BLaER1 treated with 17β-estradiol and CSF1 and Interleukin-3, amounts not matched to agents 10 nM and 100 nM (cell line): Measurements from ENCODE around the gene IGSF1.

Experiments used
- H3K27ac ChIP-seq, 11 experiments: shearing (Covaris generic); formaldehyde crosslinking; 2 replicates each; pipeline ENCODE4 v1.8.1; 2022
- H3K27me3 ChIP-seq, 11 experiments: shearing (Covaris generic); formaldehyde crosslinking; 2 replicates each; pipeline ENCODE4 v1.8.1; 2022
- H3K36me3 ChIP-seq, 11 experiments: shearing (Covaris generic); formaldehyde crosslinking; 2 replicates each; pipeline ENCODE4 v1.8.1; 2022
- H3K4me1 ChIP-seq, 10 experiments: shearing (Covaris generic); formaldehyde crosslinking; 2 replicates each; pipeline ENCODE4 v1.8.1; 2022
- H3K4me2 ChIP-seq, 11 experiments: shearing (Covaris generic); formaldehyde crosslinking; 2 replicates each; pipeline ENCODE4 v1.8.1; 2022
- H3K4me3 ChIP-seq, 10 experiments: shearing (Covaris generic); formaldehyde crosslinking; 2 replicates each; pipeline ENCODE4 v1.8.1; 2022
- H3K9ac ChIP-seq, 11 experiments: shearing (Covaris generic); formaldehyde crosslinking; 2 replicates each; pipeline ENCODE4 v1.8.1; 2022
- H3K9me3 ChIP-seq, 11 experiments: shearing (Covaris generic); formaldehyde crosslinking; replicated peaks in 1 of 11; 2 replicates each; pipeline ENCODE4 v1.8.1; 2022
- H4K20me1 ChIP-seq, 11 experiments: shearing (Covaris generic); formaldehyde crosslinking; 2 replicates each; pipeline ENCODE4 v1.8.1; 2022
- Cebpa-rat ChIP-seq, 11 experiments: shearing (Covaris generic); IDR thresholded peaks; 2 replicates each; pipeline ENCODE4 v1.8.1; 2022

Gene IGSF1

GRCh38 chrX:131277543-131278136, 11.5 kb downstream of the IGSF1 start:
- H4K20me1 ChIP-seq = no peaks in the 10 kb centered on the region; a peak in 4 of 22 replicates
- no peaks in the 10 kb centered on the region; a peak in 2 of 22 replicates for H3K9me3 ChIP-seq
- H3K27ac ChIP-seq = no peak overlapping the region
- no peak overlapping the region for H3K4me2 ChIP-seq
- TF ChIP-seq Cebpa-rat (IDR thresholded peaks at IDR 0.05) = no peak
- no peak overlapping the region for H3K4me3 ChIP-seq
- H3K9ac ChIP-seq = no peak overlapping the region
- no peaks in the 10 kb centered on the region for H3K36me3 ChIP-seq
- peaks cover 99 to 100% (median 100%) of the 10 kb centered on the region in 11 experiments for H3K27me3 ChIP-seq
- H3K4me1 ChIP-seq = no peaks in the 10 kb centered on the region

GRCh38 chrX:131273011-131273410, 16.1 kb downstream of the IGSF1 start:
- TF ChIP-seq Cebpa-rat (IDR thresholded peaks at IDR 0.05) = no peak
- Histone ChIP-seq H3K9me3 (peaks cover 0 to 10% (median 0%) of the 10 kb centered on the region in 11 experiments; a peak in 2 of 22 replicates), H3K4me2 (no peak overlapping the region)

GRCh38 chrX:131271826-131272225, 17.3 kb downstream of the IGSF1 start:
- H3K4me2 ChIP-seq = no peak overlapping the region
- TF ChIP-seq Cebpa-rat (IDR thresholded peaks at IDR 0.05) = no peak
- H3K4me1 ChIP-seq = no peaks in the 10 kb centered on the region

More at GRCh38 chrX:131273011-131273410, 16.1 kb downstream of the IGSF1 start:
- H4K20me1 ChIP-seq = no peaks in the 10 kb centered on the region; a peak in 2 of 22 replicates
- no peaks in the 10 kb centered on the region for H3K4me1 ChIP-seq
- H3K27ac ChIP-seq = no peak overlapping the region
- H3K27me3 ChIP-seq = peaks cover 98 to 100% (median 100%) of the 10 kb centered on the region in 11 experiments
- no peak overlapping the region for H3K9ac ChIP-seq
- H3K36me3 ChIP-seq = no peaks in the 10 kb centered on the region
- H3K4me3 ChIP-seq = no peak overlapping the region

GRCh38 chrX:131271274-131271673, 17.8 kb downstream of the IGSF1 start:
- H3K27ac ChIP-seq = no peak overlapping the region
- H4K20me1 ChIP-seq = no peaks in the 10 kb centered on the region; a peak in 1 of 22 replicates
- no peaks in the 10 kb centered on the region for H3K4me1 ChIP-seq
- H3K36me3 ChIP-seq = no peaks in the 10 kb centered on the region
- peaks cover 87 to 100% (median 98%) of the 10 kb centered on the region in 11 experiments for H3K27me3 ChIP-seq
- TF ChIP-seq Cebpa-rat (IDR thresholded peaks at IDR 0.05) = no peak
- no peak overlapping the region for H3K4me3 ChIP-seq
- H3K9me3 ChIP-seq = peaks cover 0 to 15% (median 0%) of the 10 kb centered on the region in 11 experiments; a peak in 2 of 22 replicates
- no peak overlapping the region for H3K4me2 ChIP-seq
- no peak overlapping the region for H3K9ac ChIP-seq

More at GRCh38 chrX:131271826-131272225, 17.3 kb downstream of the IGSF1 start:
- no peaks in the 10 kb centered on the region for H3K36me3 ChIP-seq
- H3K27ac ChIP-seq = no peak overlapping the region
- peaks cover 0 to 15% (median 0%) of the 10 kb centered on the region in 11 experiments; a peak in 2 of 22 replicates for H3K9me3 ChIP-seq
- no peak overlapping the region for H3K4me3 ChIP-seq
- peaks cover 88 to 100% (median 98%) of the 10 kb centered on the region in 11 experiments for H3K27me3 ChIP-seq
- H4K20me1 ChIP-seq = no peaks in the 10 kb centered on the region; a peak in 2 of 22 replicates
- no peak overlapping the region for H3K9ac ChIP-seq

- no peak overlapping the region for H3K4me3 ChIP-seq
- peaks cover 87 to 100% (median 97%) of the 10 kb centered on the region in 11 experiments for H3K27me3 ChIP-seq
- H3K9me3 ChIP-seq = peaks cover 0 to 15% (median 0%) of the 10 kb centered on the region in 11 experiments; a peak in 1 of 22 replicates
- no peak overlapping the region for H3K9ac ChIP-seq
- no peak overlapping the region for H3K4me2 ChIP-seq
- no peaks in the 10 kb centered on the region for H3K36me3 ChIP-seq
- no peaks in the 10 kb centered on the region for H3K4me1 ChIP-seq
- no peak overlapping the region for H3K27ac ChIP-seq
- no peaks in the 10 kb centered on the region; a peak in 1 of 22 replicates for H4K20me1 ChIP-seq
- no peak for TF ChIP-seq Cebpa-rat (IDR thresholded peaks at IDR 0.05)
Observed at GRCh38 chrX:131270080-131270479, 19.0 kb downstream of the IGSF1 start.

GRCh38 chrX:131264665-131265064, 24.4 kb downstream of the IGSF1 start:
- H3K4me2 ChIP-seq = no peak overlapping the region

GRCh38 chrX:131264053-131264452, 25.1 kb downstream of the IGSF1 start:
- Histone ChIP-seq H3K4me1 (no peaks in the 10 kb centered on the region), H3K9ac (no peak overlapping the region), H3K27ac (no peak overlapping the region), H3K36me3 (no peaks in the 10 kb centered on the region), H3K4me3 (no peak overlapping the region), H3K27me3 (peaks cover 84 to 97% (median 94%) of the 10 kb centered on the region in 11 experiments), H3K4me2 (no peak overlapping the region), H4K20me1 (no peaks in the 10 kb centered on the region; a peak in 2 of 22 replicates), H3K9me3 (peaks cover 0 to 15% (median 0%) of the 10 kb centered on the region in 11 experiments; a peak in 1 of 22 replicates)
- no peak for TF ChIP-seq Cebpa-rat (IDR thresholded peaks at IDR 0.05)

More at GRCh38 chrX:131264665-131265064, 24.4 kb downstream of the IGSF1 start:
- Histone ChIP-seq H3K27me3 (peaks cover 84 to 97% (median 94%) of the 10 kb centered on the region in 11 experiments), H3K36me3 (no peaks in the 10 kb centered on the region), H3K9ac (no peak overlapping the region), H3K27ac (no peak overlapping the region), H3K4me1 (no peaks in the 10 kb centered on the region), H4K20me1 (no peaks in the 10 kb centered on the region; a peak in 2 of 22 replicates), H3K9me3 (peaks cover 0 to 15% (median 0%) of the 10 kb centered on the region in 11 experiments; a peak in 1 of 22 replicates), H3K4me3 (no peak overlapping the region)
- TF ChIP-seq Cebpa-rat (IDR thresholded peaks at IDR 0.05) = no peak

GRCh38 chrX:131262738-131263679, 26.1 kb downstream of the IGSF1 start:
- no peak overlapping the region for H3K27ac ChIP-seq
- peaks cover 85 to 97% (median 94%) of the 10 kb centered on the region in 11 experiments for H3K27me3 ChIP-seq
- no peak overlapping the region for H3K4me2 ChIP-seq
- no peak overlapping the region for H3K9ac ChIP-seq
- no peak overlapping the region for H3K4me3 ChIP-seq
- no peaks in the 10 kb centered on the region for H3K36me3 ChIP-seq
- TF ChIP-seq Cebpa-rat (IDR thresholded peaks at IDR 0.05) = no peak
- H3K9me3 ChIP-seq = peaks cover 0 to 5% (median 0%) of the 10 kb centered on the region in 11 experiments; a peak in 1 of 22 replicates
- H4K20me1 ChIP-seq = no peaks in the 10 kb centered on the region; a peak in 2 of 22 replicates
- no peaks in the 10 kb centered on the region for H3K4me1 ChIP-seq

GRCh38 chrX:131262200-131262599, 26.9 kb downstream of the IGSF1 start:
- H4K20me1 ChIP-seq = no peaks in the 10 kb centered on the region; a peak in 2 of 22 replicates
- H3K36me3 ChIP-seq = no peaks in the 10 kb centered on the region
- H3K4me2 ChIP-seq = no peak overlapping the region
- peaks cover 85 to 97% (median 94%) of the 10 kb centered on the region in 11 experiments for H3K27me3 ChIP-seq
- no peak overlapping the region for H3K4me3 ChIP-seq
- no peaks in the 10 kb centered on the region for H3K9me3 ChIP-seq
- H3K9ac ChIP-seq = no peak overlapping the region
- no peak overlapping the region for H3K27ac ChIP-seq
- H3K4me1 ChIP-seq = no peaks in the 10 kb centered on the region
- TF ChIP-seq Cebpa-rat (IDR thresholded peaks at IDR 0.05) = no peak
